Testis (tissue), 3 donors: ENCODE results near the gene CTPS1. TPM values are rescaled to one million over a fixed set of nuclear protein-coding genes. Genes with fewer than 3 reads are reported as not detected.

Experiments
- DNase-seq: peaks from one replicate; pipeline ENCODE4 v3.0.0-alpha.2; 2019
- H3K27ac ChIP-seq, 2 donors: fragments of 200-600 bp; sonication (generic); one replicate each; pipeline ENCODE4 v1.5.1; 2019
- H3K27me3 ChIP-seq: fragments of 200-600 bp; sonication (generic); one replicate; pipeline ENCODE4 v1.5.1; 2019
- H3K36me3 ChIP-seq: fragments of 200-600 bp; sonication (generic); one replicate; pipeline ENCODE4 v1.5.1; 2017; ENCODE audit warnings: low read depth; ENCODE audit errors: missing control alignments
- H3K4me1 ChIP-seq: fragments of 200-600 bp; sonication (generic); one replicate; pipeline ENCODE4 v1.5.1; 2019
- H3K4me3 ChIP-seq, 2 donors: fragments of 200-600 bp; sonication (generic); one replicate each; pipeline ENCODE4 v1.5.1; 2017 to 2019
- H3K9me3 ChIP-seq: fragments of 200-600 bp; sonication (generic); one replicate; pipeline ENCODE4 v1.5.1; 2017
- CTCF ChIP-seq, 3 experiments: fragments of 450-650 bp in 2 of 3; fragments of 200-600 bp in 1 of 3; sonication (generic) in 1 of 3; IDR thresholded peaks; one replicate each; pipeline ENCODE4 v1.5.1; 2016 to 2019; ENCODE audit warnings: antibody characterized with exemption in 3 of 3, mild to moderate bottlenecking in 2 of 3, moderate library complexity in 1 of 3
- POLR2A ChIP-seq: fragments of 450-650 bp; IDR thresholded peaks from one replicate; pipeline ENCODE4 v1.6.1; 2017; ENCODE audit warnings: antibody characterized with exemption, mild to moderate bottlenecking, moderate library complexity
- WGBS, 2 donors: methylation state at CpG; one replicate each; pipeline ENCODE4 v1.1.5; 2018; 5-methylcytosine and 5-hydroxymethylcytosine counted together
- intact Hi-C: fragments of 100-400 bp; cut with DNase I; formaldehyde crosslinking; loops from one replicate; pipeline ENCODE4 v1.15.1; 2023; ENCODE audit warnings: low total_unique reads
- polyA plus RNA-seq: library from polyadenylated mRNA; stranded (reverse); fragments of 350-450 nt; fragmentation: Illumina TruSeq; extraction: RNeasy Lipid Tissue Mini Kit (QIAGEN cat#74804); gene quantifications from one replicate; pipeline ENCODE4 v1.2.3, GENCODE V29; 2014; ENCODE audit warnings: low read depth, low replicate concordance; ENCODE audit not compliant: insufficient read depth
- total RNA-seq, 2 donors: library from RNA; depleted of rRNA; stranded (reverse); fragments of >200 nt; gene quantifications; one replicate each; pipeline ENCODE4 v1.2.3, GENCODE V29; 2016

CTPS1 gene
- total and polyA plus RNA-seq, 3 donors from 2014 or later, result 41.2 to 66.1 (median 55.9) TPM

DNA sequence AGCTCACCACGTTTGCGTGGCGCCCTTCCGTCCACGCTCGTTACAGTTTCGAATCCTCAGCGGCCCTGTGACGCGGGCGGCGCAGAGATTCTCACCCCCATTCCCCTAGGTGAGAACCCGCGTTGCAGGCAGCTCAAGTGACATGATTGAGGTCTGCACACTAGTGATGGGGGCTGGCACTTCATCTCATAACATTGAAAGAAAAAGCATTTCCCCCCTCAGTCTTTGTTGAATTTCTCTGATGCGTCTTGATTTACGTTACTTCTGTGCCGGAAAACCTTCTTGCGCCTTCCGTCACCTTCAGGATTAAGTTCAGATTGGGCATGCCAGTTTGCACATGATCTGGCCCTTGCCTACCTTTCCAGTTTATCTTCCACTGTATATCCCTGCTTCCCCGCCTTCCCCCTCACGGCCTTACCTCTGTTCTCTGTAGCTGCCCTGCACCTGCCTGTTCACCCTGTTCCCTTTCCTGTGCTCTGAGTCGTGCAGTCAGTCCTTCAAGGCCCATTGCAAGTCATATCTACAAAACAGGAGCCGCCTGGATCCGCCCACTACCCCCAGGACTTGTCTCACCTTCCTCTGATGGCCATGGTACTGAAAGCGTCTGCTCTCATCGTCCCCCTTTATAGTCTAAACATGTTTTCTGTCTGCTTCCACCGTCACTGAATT is 1.1 kb downstream of the CTPS1 start:
- Histone ChIP-seq H3K4me1 (peaks cover 25% of the 10 kb centered on the region), H3K9me3 (no peaks in the 10 kb centered on the region), H3K4me3 (peak overlapping the region; percentile 66 to 76), H3K27me3 (no peaks in the 10 kb centered on the region), H3K36me3 (no peaks in the 10 kb centered on the region), H3K27ac (peak overlapping the region; percentile 60 to 96)
- DNase-seq, result peak; percentile 33
- TF ChIP-seq CTCF (IDR thresholded peaks at IDR 0.05) (no peak), POLR2A (no peak)
- 36 to 41% methylated on average over 14 to 27 of the region's 27 CpGs for WGBS, 2 donors
- intact Hi-C loops, result no loop called here

DNA sequence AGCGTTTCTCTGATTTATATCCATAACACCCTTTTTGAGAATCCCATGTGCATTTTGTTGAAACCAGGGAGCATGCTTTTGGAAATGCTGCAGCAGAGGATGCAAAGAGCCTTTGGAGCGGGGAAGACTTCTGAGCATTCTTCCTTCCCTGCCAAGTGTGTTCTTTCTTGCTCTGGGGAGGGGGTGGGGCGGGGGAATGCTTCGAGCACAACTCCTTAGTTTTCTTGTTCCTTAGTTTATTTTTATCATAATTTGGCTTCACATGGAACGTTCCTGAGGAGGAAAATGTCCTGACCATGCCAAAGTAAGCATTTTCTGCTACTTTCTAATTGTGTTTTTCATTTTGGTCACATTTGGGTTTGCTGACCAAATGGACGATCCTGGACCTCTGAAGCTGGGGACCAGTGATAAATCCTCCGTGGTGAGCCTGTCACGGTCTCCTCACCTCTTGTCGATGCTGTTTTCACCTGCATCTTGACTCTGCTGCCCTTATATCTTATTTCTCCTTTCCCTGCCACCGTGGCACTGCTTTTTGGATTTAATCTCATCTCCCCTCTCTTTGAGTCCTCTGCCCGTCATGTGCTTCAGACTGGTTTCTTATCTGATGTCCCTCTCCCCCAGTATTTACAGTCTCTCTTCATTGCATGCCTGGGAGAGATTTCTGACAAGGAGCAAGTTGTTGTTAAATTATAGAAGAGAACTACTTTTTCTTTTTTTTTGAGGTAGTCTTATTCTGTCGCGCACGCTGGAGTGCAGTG is 2.4 kb downstream of the CTPS1 start:
- Histone ChIP-seq H3K27ac (peak overlapping the region; percentile 28 to 96), H3K4me3 (no peak overlapping the region), H3K4me1 (peaks cover 35% of the 10 kb centered on the region), H3K9me3 (no peaks in the 10 kb centered on the region), H3K27me3 (no peaks in the 10 kb centered on the region), H3K36me3 (no peaks in the 10 kb centered on the region)
- WGBS, 2 donors, result 20 to 28% methylated on average over 14 of the region's 14 CpGs
- peak; percentile 54 for DNase-seq
- TF ChIP-seq POLR2A, result no peak
- TF ChIP-seq CTCF (IDR thresholded peaks at IDR 0.05), result no peak
- intact Hi-C loops, result no loop called here

GRCh38 chr1:40982721-40983120 is 3.2 kb downstream of the CTPS1 start:
- 55 to 64% methylated on average over 1 of the region's 1 CpG for WGBS, 2 donors
- Histone ChIP-seq H3K27me3 (no peaks in the 10 kb centered on the region), H3K4me1 (peaks cover 43% of the 10 kb centered on the region), H3K27ac (peak overlapping the region in 1 of 2 donors; percentile 23), H3K36me3 (no peaks in the 10 kb centered on the region), H3K9me3 (no peaks in the 10 kb centered on the region), H3K4me3 (no peak overlapping the region)
- intact Hi-C loops, result no loop called here
- DNase-seq, result no peak
- TF ChIP-seq POLR2A (no peak), CTCF (IDR thresholded peaks at IDR 0.05) (no peak)

DNA sequence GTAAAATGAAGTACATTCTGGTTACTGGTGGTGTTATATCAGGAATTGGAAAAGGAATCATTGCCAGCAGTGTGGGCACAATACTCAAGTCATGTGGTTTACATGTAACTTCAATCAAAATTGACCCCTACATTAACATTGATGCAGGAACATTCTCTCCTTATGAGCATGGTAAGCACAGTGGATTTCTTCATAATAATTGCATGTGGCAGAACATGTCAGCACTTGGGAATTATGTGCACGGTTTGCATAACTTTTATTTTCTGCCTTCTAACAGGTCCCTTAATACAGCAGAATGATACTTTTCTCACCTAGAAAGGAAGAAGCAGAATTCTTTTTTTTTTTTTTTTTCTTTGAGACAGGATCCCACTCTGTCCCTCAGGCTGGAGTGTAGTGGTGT is 3.8 kb downstream of the CTPS1 start:
- no peaks in the 10 kb centered on the region for H3K36me3 ChIP-seq
- WGBS, 2 donors, result 53 to 74% methylated on average over 1 of the region's 1 CpG
- no peaks in the 10 kb centered on the region for H3K27me3 ChIP-seq
- no peak overlapping the region for H3K4me3 ChIP-seq
- H3K27ac ChIP-seq, result peak overlapping the region in 1 of 2 donors; percentile 23
- no peaks in the 10 kb centered on the region for H3K9me3 ChIP-seq
- no peak for DNase-seq
- TF ChIP-seq POLR2A (no peak), CTCF (IDR thresholded peaks at IDR 0.05) (no peak)
- peaks cover 48% of the 10 kb centered on the region for H3K4me1 ChIP-seq
- intact Hi-C loops, result no loop called here
